ENCODE measurements around the gene UTP14A.
"Not testable (repeated sequence)": the region's sequence is repeated elsewhere in the genome, so short reads cannot be mapped to it uniquely, and the experiment has no call there.

UTP14A gene

DNA sequence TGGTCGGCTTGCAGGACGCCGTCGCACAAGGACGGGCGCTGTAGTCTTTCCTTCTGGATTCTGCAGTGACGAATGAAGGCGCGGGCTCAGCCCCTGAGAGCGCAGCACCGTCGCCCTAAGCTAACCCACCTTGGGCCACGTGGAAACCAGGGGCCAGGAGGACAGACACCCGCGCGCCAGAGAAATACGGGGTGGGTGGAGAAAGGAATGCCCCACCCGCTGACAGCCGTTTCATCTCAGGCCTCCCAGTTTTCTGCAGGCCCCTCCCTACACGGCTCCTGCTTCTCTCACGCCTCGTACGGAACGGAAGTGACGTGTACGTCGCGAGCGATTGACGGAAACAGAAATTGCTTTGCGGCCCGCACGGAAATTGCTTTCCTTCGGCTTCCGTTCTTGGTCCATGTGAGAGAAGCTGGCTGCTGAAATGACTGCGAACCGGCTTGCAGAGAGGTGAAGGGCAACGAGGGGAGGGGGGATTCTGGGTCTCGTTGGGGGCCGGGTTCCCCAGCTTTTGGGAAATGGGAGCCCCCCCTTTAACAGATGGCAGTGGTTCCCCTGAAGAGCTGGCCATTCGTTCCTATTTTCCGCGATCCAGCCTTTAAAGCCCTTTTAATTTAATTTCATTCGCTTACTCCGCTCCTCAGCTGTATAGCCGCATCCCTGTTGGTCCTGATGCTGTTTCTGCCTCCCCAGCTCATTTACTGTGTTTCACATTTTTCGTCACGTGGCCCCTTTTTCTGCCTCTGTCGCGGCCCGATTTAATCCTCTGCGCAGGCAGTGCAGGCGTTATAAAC is at the start of gene UTP14A:
Gene UTP14A (plus strand): TSS at position 378 of the 794 bp plus-strand sequence. CDS start 47 bp downstream, at position 425.
- peak; percentile 80 for DNase-seq (ENCODE audit: low read depth)

- not testable (repeated sequence) for DNase-seq (ENCODE audit: low read depth)
These were observed 46.8 kb upstream of the UTP14A start for GRCh38 chrX:129859134-129859533.

GRCh38 chrX:129866321-129866720 is 39.6 kb upstream of the UTP14A start:
- DNase-seq (ENCODE audit: low read depth) = not testable (repeated sequence)

DNA sequence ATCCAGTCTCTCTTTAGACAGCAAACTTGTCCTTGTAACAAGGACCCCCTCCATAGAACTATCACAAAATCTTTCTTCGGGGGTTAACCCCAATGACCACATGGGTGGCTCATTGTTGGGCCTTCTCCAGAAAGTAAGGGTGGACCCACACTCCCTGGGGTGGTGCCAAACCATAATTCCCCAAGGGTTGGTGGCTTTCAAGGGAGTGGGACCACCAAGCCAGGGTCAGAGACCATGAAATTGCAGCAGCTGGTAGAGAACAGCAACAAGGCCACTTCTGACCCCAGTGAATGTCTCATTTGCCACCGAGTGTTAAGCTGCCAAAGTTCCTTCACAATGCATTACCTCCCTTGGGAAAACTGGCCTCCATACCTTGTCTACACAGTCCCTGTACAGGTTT is 33.4 kb upstream of the UTP14A start:
- no peak for DNase-seq (ENCODE audit: low read depth)

GRCh38 chrX:129875669-129876068 is 30.3 kb upstream of the UTP14A start:
- DNase-seq (ENCODE audit: low read depth) = peak; percentile 65

DNA sequence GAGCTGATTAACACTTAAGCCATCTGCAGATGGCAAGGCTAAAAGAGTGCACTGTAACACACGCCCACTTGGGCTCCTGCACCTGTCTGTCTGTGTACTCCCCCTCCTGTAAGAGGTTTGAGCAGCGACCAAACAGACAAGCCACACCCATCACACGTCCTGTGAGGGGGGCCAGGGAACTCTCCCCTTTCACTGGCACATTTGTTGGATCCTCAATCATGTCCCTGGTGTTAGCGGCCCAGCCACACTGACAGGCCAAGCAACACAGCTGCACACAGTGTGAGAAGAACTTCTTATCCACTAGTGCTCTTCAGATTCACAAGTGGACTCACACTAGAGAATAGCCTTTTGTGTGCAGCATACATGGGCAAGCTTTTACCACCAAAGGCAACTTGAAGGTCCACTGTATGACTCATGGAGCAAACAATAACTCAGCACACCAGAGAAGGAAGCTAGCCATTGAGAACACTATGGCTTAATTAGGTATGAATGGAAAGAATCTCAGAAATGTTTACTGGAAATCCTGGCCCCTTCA is 29.1 kb upstream of the UTP14A start:
- DNase-seq (ENCODE audit: low read depth) = peak; percentile 3

- no peak for DNase-seq (ENCODE audit: low read depth)
These were observed 28.6 kb upstream of the UTP14A start for GRCh38 chrX:129877401-129877800.

GRCh38 chrX:129900054-129900453 is 5.9 kb upstream of the UTP14A start:
- no peak for DNase-seq (ENCODE audit: low read depth)

GRCh38 chrX:129908636-129909035 is 2.7 kb downstream of the UTP14A start:
- no peak for DNase-seq (ENCODE audit: low read depth)

GRCh38 chrX:129925305-129926092 is 19.5 kb downstream of the UTP14A start:
- peak; percentile 64 for DNase-seq (ENCODE audit: low read depth)

- DNase-seq (ENCODE audit: low read depth) = no peak
These were observed 25.0 kb downstream of the UTP14A start for GRCh38 chrX:129930941-129931410.

- DNase-seq (ENCODE audit: low read depth) = peak; percentile 87
These were observed 25.5 kb downstream of the UTP14A start for GRCh38 chrX:129931411-129932015.

GRCh38 chrX:129932016-129932820 is 26.3 kb downstream of the UTP14A start:
- DNase-seq (ENCODE audit: low read depth) = peak; percentile 67

DNA sequence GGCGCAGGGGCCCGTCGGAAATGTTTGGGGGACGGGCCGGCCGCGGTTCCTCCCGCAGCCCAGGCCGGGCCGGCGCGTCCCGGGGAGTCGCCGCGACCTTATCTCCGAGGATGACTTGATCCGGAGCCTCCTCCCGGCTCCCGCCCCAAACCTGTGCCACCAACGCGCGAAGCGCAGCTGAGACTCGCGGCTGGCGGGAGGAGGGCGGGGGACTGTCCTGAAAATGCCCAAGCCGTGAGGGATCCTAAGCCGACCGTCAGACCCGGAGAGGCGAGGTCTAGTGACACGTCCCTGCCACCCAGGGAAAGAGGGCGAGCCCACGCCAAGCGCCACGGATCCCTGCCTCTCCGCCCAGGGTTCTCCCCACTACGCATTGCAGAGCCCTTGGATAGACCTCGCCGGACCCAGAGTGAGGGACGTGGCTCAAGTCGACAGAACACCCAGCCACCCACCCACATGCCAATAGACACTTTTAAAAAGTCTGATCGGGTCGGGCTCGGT is 26.9 kb downstream of the UTP14A start:
- no peak for DNase-seq (ENCODE audit: low read depth)

DNA sequence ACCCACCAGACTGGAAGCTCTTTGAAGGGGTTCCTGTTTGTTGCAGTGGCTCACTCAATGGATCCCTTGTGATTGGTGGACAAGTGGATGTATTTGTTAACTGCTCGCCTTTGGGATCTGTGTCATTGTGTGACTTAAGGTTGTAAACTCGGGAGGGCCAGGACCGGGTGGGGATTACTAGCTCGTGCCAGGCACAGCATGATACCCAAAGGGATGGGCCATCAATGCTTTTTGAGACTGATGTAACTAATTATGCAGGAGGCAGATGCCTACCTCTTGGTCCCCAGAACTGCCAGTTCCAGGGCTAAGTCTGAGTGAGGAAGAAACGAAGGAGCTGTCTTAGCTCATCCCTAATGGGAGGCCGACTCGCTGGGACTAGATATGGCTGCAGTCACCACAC is 27.7 kb downstream of the UTP14A start:
- DNase-seq (ENCODE audit: low read depth) = no peak

DNA sequence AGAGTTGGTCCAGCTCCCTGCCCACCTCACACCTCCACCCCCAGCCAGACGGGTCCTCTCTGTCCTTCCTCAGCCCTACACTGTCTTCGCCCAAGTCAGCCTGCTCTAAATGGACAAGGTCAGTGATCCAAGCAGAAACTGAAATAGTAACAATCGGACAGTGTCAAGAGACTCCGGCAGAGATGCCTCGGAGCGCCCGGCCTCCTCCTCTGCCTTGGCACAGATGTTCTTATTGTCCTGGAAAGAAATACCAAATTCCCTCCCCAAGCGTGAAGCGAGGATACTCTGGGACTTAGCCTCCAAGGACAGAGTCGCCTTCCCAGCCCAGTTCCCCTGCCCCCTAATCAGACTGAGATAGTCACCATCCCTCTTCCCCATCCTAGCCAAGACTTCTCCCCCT is 28.5 kb downstream of the UTP14A start:
- DNase-seq (ENCODE audit: low read depth) = no peak

GRCh38 chrX:129934952-129935351 is 29.0 kb downstream of the UTP14A start:
- no peak for DNase-seq (ENCODE audit: low read depth)

DNA sequence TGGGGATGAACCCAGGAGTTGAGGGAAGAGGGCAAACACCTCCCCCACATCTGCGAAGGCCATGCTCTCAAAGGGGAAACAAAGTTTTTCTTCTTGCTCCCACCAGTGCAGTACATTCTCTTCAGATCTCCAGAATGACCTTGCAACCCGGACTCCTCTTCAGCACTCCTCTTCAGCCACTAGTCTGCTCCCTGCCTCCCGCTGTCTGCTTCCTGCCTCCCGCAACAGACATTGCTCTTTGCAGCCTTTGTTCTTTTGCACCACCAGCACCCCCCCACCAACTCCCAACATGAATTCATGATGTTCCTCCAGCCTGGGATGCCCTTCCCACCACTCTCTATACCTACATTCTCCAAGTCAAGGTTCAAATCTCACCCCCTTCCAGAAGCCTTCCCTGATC is 32.1 kb downstream of the UTP14A start:
- DNase-seq (ENCODE audit: low read depth) = no peak

DNA sequence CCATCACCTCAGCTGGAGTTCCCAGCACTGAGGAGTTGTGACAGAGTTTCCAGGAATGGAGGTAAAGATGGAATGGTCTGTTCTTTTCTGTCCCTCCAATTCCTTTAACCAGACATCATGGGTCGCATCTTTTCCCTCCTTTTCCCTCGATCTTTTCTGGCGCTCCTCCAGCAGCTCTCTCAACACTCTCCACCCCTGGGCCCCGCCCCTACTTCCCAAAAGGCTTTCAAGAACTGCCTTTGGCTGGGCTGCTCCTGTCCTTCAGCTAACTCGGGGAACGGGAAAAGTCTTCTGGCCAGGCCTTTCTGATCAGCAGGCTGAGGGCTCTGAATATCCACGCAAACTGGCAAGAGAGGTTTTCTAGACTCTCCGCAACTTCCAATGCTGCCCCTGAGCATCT is 34.0 kb downstream of the UTP14A start:
- no peak for DNase-seq (ENCODE audit: low read depth)

- DNase-seq (ENCODE audit: low read depth) = no peak
These were observed 34.8 kb downstream of the UTP14A start for GRCh38 chrX:129940721-129941120.

DNA sequence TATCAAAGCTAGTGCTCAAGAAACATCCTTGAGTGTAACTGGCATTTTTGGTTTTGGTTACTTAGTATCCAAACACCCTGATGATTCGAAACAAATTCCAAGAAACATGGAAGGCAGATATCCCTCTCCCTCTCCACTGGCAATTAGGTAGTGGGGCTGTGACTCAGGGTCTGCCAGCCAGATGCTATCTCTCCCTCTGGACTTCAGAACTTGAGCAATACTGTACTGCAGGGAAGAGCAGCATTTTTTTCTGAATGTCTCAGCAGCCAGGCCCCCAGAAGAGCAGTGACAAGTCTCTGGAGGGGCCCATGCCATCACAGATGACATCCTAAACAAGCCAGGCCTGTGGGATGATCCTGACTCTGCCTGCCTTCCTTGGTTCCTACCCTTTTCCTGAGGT is 39.2 kb downstream of the UTP14A start:
- no peak for DNase-seq (ENCODE audit: low read depth)

GRCh38 chrX:129953334-129953648 is 47.3 kb downstream of the UTP14A start:
- DNase-seq (ENCODE audit: low read depth) = no peak
